Tibial nerve (tissue), 4 donors: ENCODE results near the gene SPG21. TPM values are rescaled to one million over a fixed set of nuclear protein-coding genes. Genes with fewer than 3 reads are reported as not detected.

ENCODE experiments used
- DNase-seq, 2 donors: peaks; one replicate each; pipeline ENCODE4 v3.0.0-alpha.2; 2019; ENCODE audit warnings: low spot score in 2 of 2
- H3K27ac ChIP-seq, 4 donors: fragments of 200-600 bp; sonication (generic) in 3 of 4; one replicate each; pipeline ENCODE4 v1.5.1; 2017 to 2019; ENCODE audit warnings: mild to moderate bottlenecking in 1 of 4
- H3K27me3 ChIP-seq, 2 donors: fragments of 200-600 bp; sonication (generic) in 1 of 2; one replicate each; pipeline versions ENCODE4 v1.5.1 to v1.6.0; 2017 to 2019
- H3K36me3 ChIP-seq, 3 donors: fragments of 200-600 bp; sonication (generic); one replicate each; pipeline ENCODE4 v1.5.1; 2018 to 2019
- H3K4me1 ChIP-seq, 4 donors: fragments of 200-600 bp; sonication (generic) in 3 of 4; one replicate each; pipeline ENCODE4 v1.5.1; 2017 to 2019
- H3K4me3 ChIP-seq, 4 donors: fragments of 200-600 bp; sonication (generic) in 3 of 4; one replicate each; pipeline ENCODE4 v1.5.1; 2017 to 2019; ENCODE audit warnings: mild to moderate bottlenecking in 1 of 4, moderate library complexity in 1 of 4
- H3K9me3 ChIP-seq, 4 donors: fragments of 200-600 bp; sonication (generic) in 3 of 4; one replicate each; pipeline ENCODE4 v1.5.1; 2017 to 2019
- EP300 ChIP-seq, 2 donors: sonication (generic); formaldehyde crosslinking; IDR thresholded peaks; one replicate each; pipeline ENCODE4 v1.6.1; 2017; ENCODE audit warnings: antibody characterized with exemption in 2 of 2, mild to moderate bottlenecking in 1 of 2
- POLR2A ChIP-seq, 2 donors: fragments of 450-650 bp; IDR thresholded peaks; one replicate each; pipeline ENCODE4 v1.6.1; 2017; ENCODE audit warnings: antibody characterized with exemption in 2 of 2, mild to moderate bottlenecking in 2 of 2, moderate library complexity in 2 of 2
- WGBS, 2 donors: methylation state at CpG; one replicate each; pipeline ENCODE4 v1.1.5; 2018; 5-methylcytosine and 5-hydroxymethylcytosine counted together
- total RNA-seq, 4 donors: library from RNA; depleted of rRNA; stranded (reverse); fragments of >200 nt; gene quantifications; one replicate each; pipeline ENCODE4 v1.1.0, GENCODE V29; 2016
- TF ChIP-seq, protein P1 (sequence below), 5 experiments: fragments of 200-600 bp in 3 of 5; fragments of 450-650 bp in 2 of 5; sonication (generic) in 3 of 5; IDR thresholded peaks; one replicate each; pipeline ENCODE4 v1.5.1; 2016 to 2019; ENCODE audit warnings: antibody characterized with exemption in 5 of 5, mild to moderate bottlenecking in 3 of 5, moderate library complexity in 2 of 5

The SPG21 gene
- total RNA-seq, 4 donors from 2014 or later, result 80.4 to 90.6 (median 86.3) TPM

- H3K9me3 ChIP-seq, result no peaks in the 10 kb centered on the region
- peaks cover 0 to 15% (median 0%) of the 10 kb centered on the region in 4 donors for H3K4me1 ChIP-seq
- DNase-seq, result no peak
- H3K4me3 ChIP-seq, result no peak overlapping the region
- H3K27me3 ChIP-seq, result no peaks in the 10 kb centered on the region
- H3K36me3 ChIP-seq, result no peaks in the 10 kb centered on the region
- no peak overlapping the region for H3K27ac ChIP-seq
- TF ChIP-seq POLR2A (IDR thresholded peaks at IDR 0.05), result no peak
- TF ChIP-seq, protein P1, sequence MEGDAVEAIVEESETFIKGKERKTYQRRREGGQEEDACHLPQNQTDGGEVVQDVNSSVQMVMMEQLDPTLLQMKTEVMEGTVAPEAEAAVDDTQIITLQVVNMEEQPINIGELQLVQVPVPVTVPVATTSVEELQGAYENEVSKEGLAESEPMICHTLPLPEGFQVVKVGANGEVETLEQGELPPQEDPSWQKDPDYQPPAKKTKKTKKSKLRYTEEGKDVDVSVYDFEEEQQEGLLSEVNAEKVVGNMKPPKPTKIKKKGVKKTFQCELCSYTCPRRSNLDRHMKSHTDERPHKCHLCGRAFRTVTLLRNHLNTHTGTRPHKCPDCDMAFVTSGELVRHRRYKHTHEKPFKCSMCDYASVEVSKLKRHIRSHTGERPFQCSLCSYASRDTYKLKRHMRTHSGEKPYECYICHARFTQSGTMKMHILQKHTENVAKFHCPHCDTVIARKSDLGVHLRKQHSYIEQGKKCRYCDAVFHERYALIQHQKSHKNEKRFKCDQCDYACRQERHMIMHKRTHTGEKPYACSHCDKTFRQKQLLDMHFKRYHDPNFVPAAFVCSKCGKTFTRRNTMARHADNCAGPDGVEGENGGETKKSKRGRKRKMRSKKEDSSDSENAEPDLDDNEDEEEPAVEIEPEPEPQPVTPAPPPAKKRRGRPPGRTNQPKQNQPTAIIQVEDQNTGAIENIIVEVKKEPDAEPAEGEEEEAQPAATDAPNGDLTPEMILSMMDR (IDR thresholded peaks at IDR 0.05), result no peak
- WGBS, 2 donors, result 96 to 100% methylated on average over 2 of the region's 2 CpGs
These were observed 73.3 kb downstream of the SPG21 start for GRCh38 chr15:64916365-64916764.

DNA sequence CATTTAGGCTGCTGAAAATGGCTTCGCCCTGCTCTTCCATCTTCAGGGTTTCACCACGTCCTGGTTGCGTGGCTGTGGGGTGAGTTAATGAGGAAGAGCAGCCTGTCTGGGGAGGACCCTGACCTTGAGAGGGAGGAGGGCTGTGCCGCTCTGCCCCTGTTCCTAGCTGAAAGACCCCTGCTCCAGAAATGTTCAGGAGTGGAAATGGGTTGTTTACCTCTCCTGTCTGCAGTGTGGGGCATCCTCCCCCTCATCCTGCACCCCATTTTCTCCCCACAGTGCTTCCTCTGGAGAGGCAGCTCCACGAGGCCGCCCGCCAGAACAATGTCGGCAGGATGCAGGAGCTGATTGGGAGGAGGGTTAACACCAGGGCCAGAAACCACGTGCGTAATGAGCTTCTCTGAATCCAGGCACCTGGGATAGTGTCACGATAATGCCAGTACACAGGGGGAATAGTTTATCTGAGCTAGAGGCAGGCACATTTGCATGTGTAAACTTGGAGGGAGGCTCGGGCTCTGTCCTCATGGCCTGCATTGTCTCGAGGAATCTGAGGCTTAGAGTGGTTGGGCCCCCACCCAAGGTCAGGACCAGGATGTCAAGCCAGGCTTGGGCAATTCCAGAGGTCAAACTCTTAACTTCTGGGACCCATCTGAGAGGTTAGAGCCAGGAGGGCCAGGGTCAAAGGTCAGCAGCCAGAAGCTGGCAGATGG, 74.0 kb downstream of the SPG21 start:
- Histone ChIP-seq H3K9me3 (no peaks in the 10 kb centered on the region), H3K27me3 (no peaks in the 10 kb centered on the region), H3K4me1 (peaks cover 0 to 21% (median 0%) of the 10 kb centered on the region in 4 donors), H3K4me3 (no peak overlapping the region), H3K36me3 (no peaks in the 10 kb centered on the region), H3K27ac (no peak overlapping the region)
- TF ChIP-seq POLR2A (IDR thresholded peaks at IDR 0.05), result no peak
- TF ChIP-seq, protein P1 (IDR thresholded peaks at IDR 0.05), result no peak
- TF ChIP-seq EP300 (IDR thresholded peaks at IDR 0.05), result no peak
- WGBS, 2 donors, result 61 to 66% methylated on average over 13 of the region's 13 CpGs
- no peak for DNase-seq

Other genes with a start within 250 kb of the SPG21 start
- gene RBPMS2, start 214.3 kb downstream of the SPG21 start, total RNA-seq, result 1 to 10 TPM in 3 of 4 donors, under 1 TPM in 1; 0.22 to 5.4 (median 1.8) TPM
- gene PIF1, start 164.3 kb downstream of the SPG21 start, total RNA-seq, result 1 to 10 TPM in 2 of 4 donors, under 1 TPM in 1, not detected in 1; 0.39 to 2.4 (median 1.1) TPM
- 10 to 100 TPM; 40.8 to 69.9 (median 60.2) TPM for gene PLEKHO2, start 148.0 kb downstream of the SPG21 start, total RNA-seq
- 10 to 100 TPM; 18.2 to 39.3 (median 26.3) TPM for gene ANKDD1A, start 78.0 kb downstream of the SPG21 start, total RNA-seq
- gene MTFMT, start 39.7 kb upstream of the SPG21 start, total RNA-seq, result 10 to 100 TPM; 36.8 to 45.7 (median 41.2) TPM
- gene SLC51B, start 55.5 kb upstream of the SPG21 start, total RNA-seq, result 1 to 10 TPM in 1 of 4 donors, not detected in 3; 2.7 TPM
- 10 to 100 TPM; 41.4 to 83.5 (median 78.7) TPM for gene RASL12, start 78.1 kb upstream of the SPG21 start, total RNA-seq
- gene KBTBD13, start 86.8 kb upstream of the SPG21 start, total RNA-seq, result not detected
- 10 to 100 TPM in 3 of 4 donors, 1 to 10 TPM in 1; 8.4 to 16.7 (median 14.0) TPM for gene UBAP1L, start 125.3 kb upstream of the SPG21 start, total RNA-seq
- 10 to 100 TPM; 27.9 to 57.5 (median 37.8) TPM for gene PDCD7, start 143.9 kb upstream of the SPG21 start, total RNA-seq
- gene CLPX, start 195.4 kb upstream of the SPG21 start, total RNA-seq, result 10 to 100 TPM; 29.5 to 96.7 (median 69.7) TPM
- gene CILP, start 221.6 kb upstream of the SPG21 start, total RNA-seq, result 100 to 1,000 TPM in 1 of 4 donors, 10 to 100 TPM in 2, 1 to 10 TPM in 1; 7.8 to 209 (median 55.5) TPM